ENCODE data around the gene UBE2S. TPM values are rescaled to one million over a fixed set of nuclear protein-coding genes. Genes with fewer than 3 reads are reported as not detected.

Gene UBE2S
- total RNA-seq, 1 experiment from 2014 or later, result 380 TPM

- Histone ChIP-seq H3K4me3 (ENCODE audit: insufficient read depth, low read depth, low read length) (no peak overlapping the region), H3K27me3 (ENCODE audit: control insufficient read depth, insufficient read depth, low read length) (peaks cover 90% of the 10 kb centered on the region)
Measured at GRCh38 chr19:55443824-55444480, 36.4 kb upstream of the UBE2S start.

GRCh38 chr19:55443045-55443823 lies 35.6 kb upstream of the UBE2S start, which contains the start of gene SHISA7:
Gene SHISA7 (minus strand): TSS chr19:55443300. CDS start chr19:55442863, 437 bp downstream.
- peaks cover 91% of the 10 kb centered on the region for H3K27me3 ChIP-seq (ENCODE audit: control insufficient read depth, insufficient read depth, low read length)
- H3K4me3 ChIP-seq (ENCODE audit: insufficient read depth, low read depth, low read length), result peak within 1 kb of the TSS; percentile 66
- peak; percentile 82 for DNase-seq
- no peaks in the 10 kb centered on the region for H3K36me3 ChIP-seq (replicated peaks; ENCODE audit: control insufficient read depth, insufficient read depth, low read length)

More at GRCh38 chr19:55443824-55444480, 36.4 kb upstream of the UBE2S start:
- DNase-seq, result no peak
- H3K36me3 ChIP-seq (replicated peaks; ENCODE audit: control insufficient read depth, insufficient read depth, low read length), result no peaks in the 10 kb centered on the region

- H3K27me3 ChIP-seq (ENCODE audit: control insufficient read depth, insufficient read depth, low read length), result peaks cover 89% of the 10 kb centered on the region
- peak overlapping the region; percentile 66; the same call in 1 of the 2 replicates for H3K4me3 ChIP-seq (ENCODE audit: insufficient read depth, low read depth, low read length)
- DNase-seq, result peak; percentile 84
Measured at GRCh38 chr19:55442372-55442961, 34.9 kb upstream of the UBE2S start.

GRCh38 chr19:55441692-55442321 lies 34.2 kb upstream of the UBE2S start:
- no peaks in the 10 kb centered on the region for H3K36me3 ChIP-seq (replicated peaks; ENCODE audit: control insufficient read depth, insufficient read depth, low read length)
- H3K4me3 ChIP-seq (ENCODE audit: insufficient read depth, low read depth, low read length), result peak overlapping the region; percentile 66
- DNase-seq, result peak; percentile 96
- H3K27me3 ChIP-seq (ENCODE audit: control insufficient read depth, insufficient read depth, low read length), result peaks cover 83% of the 10 kb centered on the region

More at GRCh38 chr19:55442372-55442961, 34.9 kb upstream of the UBE2S start:
- no peaks in the 10 kb centered on the region for H3K36me3 ChIP-seq (replicated peaks; ENCODE audit: control insufficient read depth, insufficient read depth, low read length)

- peak overlapping the region; percentile 66; the same call in 1 of the 2 replicates for H3K4me3 ChIP-seq (ENCODE audit: insufficient read depth, low read depth, low read length)
- no peaks in the 10 kb centered on the region for H3K36me3 ChIP-seq (replicated peaks; ENCODE audit: control insufficient read depth, insufficient read depth, low read length)
- H3K27me3 ChIP-seq (ENCODE audit: control insufficient read depth, insufficient read depth, low read length), result peaks cover 78% of the 10 kb centered on the region
- DNase-seq, result peak; percentile 72
Measured at GRCh38 chr19:55441319-55441691, 33.7 kb upstream of the UBE2S start.

GRCh38 chr19:55440411-55441105 lies 33.0 kb upstream of the UBE2S start:
- H3K36me3 ChIP-seq (replicated peaks; ENCODE audit: control insufficient read depth, insufficient read depth, low read length), result no peaks in the 10 kb centered on the region
- peak; percentile 96 for DNase-seq
- peaks cover 72% of the 10 kb centered on the region for H3K27me3 ChIP-seq (ENCODE audit: control insufficient read depth, insufficient read depth, low read length)
- peak overlapping the region; percentile 66 for H3K4me3 ChIP-seq (ENCODE audit: insufficient read depth, low read depth, low read length)

GRCh38 chr19:55439052-55439451 lies 31.5 kb upstream of the UBE2S start:
- peaks cover 57% of the 10 kb centered on the region for H3K27me3 ChIP-seq (ENCODE audit: control insufficient read depth, insufficient read depth, low read length)
- no peaks in the 10 kb centered on the region for H3K36me3 ChIP-seq (replicated peaks; ENCODE audit: control insufficient read depth, insufficient read depth, low read length)

GRCh38 chr19:55437410-55437809 lies 29.8 kb upstream of the UBE2S start:
- peaks cover 43% of the 10 kb centered on the region for H3K27me3 ChIP-seq (ENCODE audit: control insufficient read depth, insufficient read depth, low read length)
- DNase-seq, result peak; percentile 94

More at GRCh38 chr19:55439052-55439451, 31.5 kb upstream of the UBE2S start:
- DNase-seq, result no peak
- H3K4me3 ChIP-seq (ENCODE audit: insufficient read depth, low read depth, low read length), result no peak overlapping the region

GRCh38 chr19:55436847-55437246 lies 29.3 kb upstream of the UBE2S start:
- Histone ChIP-seq H3K27me3 (ENCODE audit: control insufficient read depth, insufficient read depth, low read length) (peaks cover 37% of the 10 kb centered on the region), H3K4me3 (ENCODE audit: insufficient read depth, low read depth, low read length) (no peak overlapping the region), H3K36me3 (replicated peaks; ENCODE audit: control insufficient read depth, insufficient read depth, low read length) (no peaks in the 10 kb centered on the region)
- peak; percentile 57 for DNase-seq

More at GRCh38 chr19:55437410-55437809, 29.8 kb upstream of the UBE2S start:
- no peak overlapping the region for H3K4me3 ChIP-seq (ENCODE audit: insufficient read depth, low read depth, low read length)
- H3K36me3 ChIP-seq (replicated peaks; ENCODE audit: control insufficient read depth, insufficient read depth, low read length), result no peaks in the 10 kb centered on the region

- Histone ChIP-seq H3K4me3 (ENCODE audit: insufficient read depth, low read depth, low read length) (no peak overlapping the region), H3K27me3 (ENCODE audit: control insufficient read depth, insufficient read depth, low read length) (peaks cover 20% of the 10 kb centered on the region), H3K36me3 (replicated peaks; ENCODE audit: control insufficient read depth, insufficient read depth, low read length) (no peaks in the 10 kb centered on the region)
- DNase-seq, result no peak
Measured at GRCh38 chr19:55435020-55435419, 27.4 kb upstream of the UBE2S start.

- peaks cover 14% of the 10 kb centered on the region for H3K27me3 ChIP-seq (ENCODE audit: control insufficient read depth, insufficient read depth, low read length)
- DNase-seq, result no peak
- H3K36me3 ChIP-seq (replicated peaks; ENCODE audit: control insufficient read depth, insufficient read depth, low read length), result no peaks in the 10 kb centered on the region
- no peak overlapping the region for H3K4me3 ChIP-seq (ENCODE audit: insufficient read depth, low read depth, low read length)
Measured at GRCh38 chr19:55434356-55434919, 26.9 kb upstream of the UBE2S start.

- DNase-seq, result peak; percentile 60
- no peaks in the 10 kb centered on the region for H3K36me3 ChIP-seq (replicated peaks; ENCODE audit: control insufficient read depth, insufficient read depth, low read length)
Measured at GRCh38 chr19:55433292-55433691, 25.7 kb upstream of the UBE2S start.

GRCh38 chr19:55432241-55432959 lies 24.8 kb upstream of the UBE2S start:
- no peak for DNase-seq
- Histone ChIP-seq H3K27me3 (ENCODE audit: control insufficient read depth, insufficient read depth, low read length) (no peaks in the 10 kb centered on the region; the same call in 1 of the 2 replicates), H3K36me3 (replicated peaks; ENCODE audit: control insufficient read depth, insufficient read depth, low read length) (no peaks in the 10 kb centered on the region), H3K4me3 (ENCODE audit: insufficient read depth, low read depth, low read length) (no peak overlapping the region)

More at GRCh38 chr19:55433292-55433691, 25.7 kb upstream of the UBE2S start:
- peaks cover 3% of the 10 kb centered on the region for H3K27me3 ChIP-seq (ENCODE audit: control insufficient read depth, insufficient read depth, low read length)
- H3K4me3 ChIP-seq (ENCODE audit: insufficient read depth, low read depth, low read length), result no peak overlapping the region

Measured in H7 (cell line).